ENCODE measurements around the gene TSEN54.
"Not testable (repeated sequence)": the region's sequence is repeated elsewhere in the genome, so short reads cannot be mapped to it uniquely, and the experiment has no call there.

Gene TSEN54

DNA sequence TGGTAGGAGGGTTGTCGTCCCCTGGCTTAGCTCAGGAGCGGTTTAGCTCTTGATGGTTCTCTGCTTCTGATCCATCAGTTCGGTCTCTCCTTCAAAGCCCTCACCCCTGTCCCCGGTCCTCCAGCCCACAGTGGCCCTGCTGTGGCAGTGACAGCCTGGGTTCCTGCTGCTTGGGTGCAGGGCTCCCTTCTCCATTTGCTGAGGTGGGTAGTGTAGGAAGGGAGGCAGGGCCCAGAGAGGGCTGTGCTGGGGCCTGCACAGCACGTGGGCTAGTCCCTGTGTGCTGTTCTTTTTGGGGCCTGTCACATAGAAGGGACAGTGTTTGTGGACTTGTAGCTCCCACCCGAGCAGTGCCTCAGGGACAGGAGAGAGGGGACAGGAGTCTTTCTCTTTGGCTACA, 41.6 kb upstream of the TSEN54 start:
- no peaks in the 10 kb centered on the region for H3K9me3 Mint-ChIP-seq

DNA sequence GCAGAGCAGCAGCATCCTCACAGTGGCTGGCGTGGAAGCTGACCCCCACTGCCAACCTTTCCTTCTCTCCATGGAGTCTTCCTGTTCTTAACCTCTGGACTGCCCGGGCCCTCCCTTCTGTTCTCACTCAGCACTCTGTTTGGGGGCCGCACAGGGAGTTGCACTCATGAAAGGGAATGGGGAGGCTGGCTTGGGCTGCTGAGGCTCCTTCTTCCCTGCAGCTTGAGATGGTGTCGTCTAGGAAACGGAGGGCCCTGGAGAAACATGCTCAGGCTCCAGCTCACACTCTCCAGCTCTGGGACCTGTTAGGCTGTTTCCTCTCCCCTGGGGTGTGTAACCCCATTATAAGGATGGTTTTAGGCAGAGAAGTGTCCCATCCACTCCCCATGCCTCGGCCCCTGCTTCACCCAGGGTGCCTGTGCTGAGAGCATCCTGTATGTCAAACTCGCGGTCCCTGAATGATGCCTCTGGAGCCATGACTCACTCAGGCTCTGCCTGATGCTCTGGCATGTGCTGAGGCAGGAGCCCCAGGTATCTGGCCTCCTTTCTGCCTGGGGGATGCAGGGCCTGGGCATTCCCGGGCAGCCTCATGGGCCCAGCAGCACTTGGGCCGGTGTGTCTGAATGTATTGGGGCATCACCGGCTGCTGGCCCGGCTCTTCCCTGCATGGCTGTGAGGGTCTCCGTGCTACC, 41.0 kb upstream of the TSEN54 start:
- Mint-ChIP-seq H3K27me3 (ENCODE audit: low read depth, poor library complexity) (no peaks in the 10 kb centered on the region), H3K4me1 (peaks cover 63% of the 10 kb centered on the region), H3K4me3 (no peak overlapping the region), H3K27ac (peak overlapping the region; percentile 84), H3K36me3 (ENCODE audit: low read depth) (peaks cover 19% of the 10 kb centered on the region), H3K9me3 (no peaks in the 10 kb centered on the region)
- TF ChIP-seq, protein P1, sequence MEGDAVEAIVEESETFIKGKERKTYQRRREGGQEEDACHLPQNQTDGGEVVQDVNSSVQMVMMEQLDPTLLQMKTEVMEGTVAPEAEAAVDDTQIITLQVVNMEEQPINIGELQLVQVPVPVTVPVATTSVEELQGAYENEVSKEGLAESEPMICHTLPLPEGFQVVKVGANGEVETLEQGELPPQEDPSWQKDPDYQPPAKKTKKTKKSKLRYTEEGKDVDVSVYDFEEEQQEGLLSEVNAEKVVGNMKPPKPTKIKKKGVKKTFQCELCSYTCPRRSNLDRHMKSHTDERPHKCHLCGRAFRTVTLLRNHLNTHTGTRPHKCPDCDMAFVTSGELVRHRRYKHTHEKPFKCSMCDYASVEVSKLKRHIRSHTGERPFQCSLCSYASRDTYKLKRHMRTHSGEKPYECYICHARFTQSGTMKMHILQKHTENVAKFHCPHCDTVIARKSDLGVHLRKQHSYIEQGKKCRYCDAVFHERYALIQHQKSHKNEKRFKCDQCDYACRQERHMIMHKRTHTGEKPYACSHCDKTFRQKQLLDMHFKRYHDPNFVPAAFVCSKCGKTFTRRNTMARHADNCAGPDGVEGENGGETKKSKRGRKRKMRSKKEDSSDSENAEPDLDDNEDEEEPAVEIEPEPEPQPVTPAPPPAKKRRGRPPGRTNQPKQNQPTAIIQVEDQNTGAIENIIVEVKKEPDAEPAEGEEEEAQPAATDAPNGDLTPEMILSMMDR (IDR thresholded peaks at IDR 0.05), result no peak
- DNase-seq, result no peak

More for the DNA sequence above, 41.6 kb upstream of the TSEN54 start:
- Mint-ChIP-seq H3K36me3 (ENCODE audit: low read depth) (peaks cover 19% of the 10 kb centered on the region), H3K4me3 (no peak overlapping the region), H3K27me3 (ENCODE audit: low read depth, poor library complexity) (no peaks in the 10 kb centered on the region), H3K27ac (peak overlapping the region; percentile 84), H3K4me1 (peaks cover 58% of the 10 kb centered on the region)
- no peak for DNase-seq
- TF ChIP-seq, protein P1 (IDR thresholded peaks at IDR 0.05), result no peak

DNA sequence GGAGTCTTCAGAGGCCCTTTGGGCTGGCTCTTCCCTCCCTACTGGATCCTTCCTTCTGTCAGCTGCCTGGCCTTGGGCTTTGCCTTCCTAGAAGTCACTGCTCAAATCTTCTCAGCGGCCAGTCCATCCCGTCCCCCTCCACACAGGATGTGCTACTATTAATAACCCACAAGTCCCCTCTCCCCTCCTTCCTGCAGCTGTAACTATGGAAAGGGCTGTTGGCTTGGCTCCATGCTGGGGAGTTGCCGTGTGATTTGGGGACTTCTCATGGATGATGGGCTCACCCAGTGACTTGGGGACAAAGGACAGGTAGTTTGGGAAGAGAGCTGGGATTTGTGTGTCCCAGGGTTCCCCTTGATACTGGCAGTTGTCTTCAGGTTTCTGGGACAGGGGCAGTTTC, 40.5 kb upstream of the TSEN54 start:
- peak overlapping the region; percentile 95 for H3K27ac Mint-ChIP-seq
- H3K27me3 Mint-ChIP-seq (ENCODE audit: low read depth, poor library complexity), result no peaks in the 10 kb centered on the region
- peaks cover 69% of the 10 kb centered on the region for H3K4me1 Mint-ChIP-seq
- TF ChIP-seq, protein P1 (IDR thresholded peaks at IDR 0.05), result no peak
- H3K4me3 Mint-ChIP-seq, result no peak overlapping the region
- H3K9me3 Mint-ChIP-seq, result no peaks in the 10 kb centered on the region
- DNase-seq, result no peak
- peaks cover 19% of the 10 kb centered on the region for H3K36me3 Mint-ChIP-seq (ENCODE audit: low read depth)

DNA sequence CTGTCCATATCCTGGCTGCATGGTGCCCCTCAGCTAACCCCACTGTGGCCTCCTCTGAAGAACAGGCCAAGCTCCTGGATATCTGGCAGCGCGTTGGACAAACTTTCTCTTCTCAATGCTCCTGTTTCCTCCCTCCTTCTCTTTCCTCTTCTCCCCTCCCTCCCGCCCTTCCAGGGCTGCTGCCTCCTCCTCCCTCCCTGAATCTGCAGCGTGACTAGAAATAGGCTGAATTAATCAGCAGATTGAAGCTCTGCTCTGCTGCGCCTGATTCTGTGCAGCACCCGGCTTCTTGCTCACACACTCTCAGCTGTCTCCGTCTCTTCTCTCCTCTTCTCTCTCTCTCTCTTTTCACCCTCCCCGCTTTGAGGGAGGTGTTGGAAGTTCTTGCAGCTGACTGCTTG, 40.1 kb upstream of the TSEN54 start:
- Mint-ChIP-seq H3K36me3 (ENCODE audit: low read depth) (peaks cover 19% of the 10 kb centered on the region), H3K4me3 (peak overlapping the region; percentile 21), H3K9me3 (no peaks in the 10 kb centered on the region), H3K27ac (peak overlapping the region; percentile 95), H3K4me1 (peaks cover 71% of the 10 kb centered on the region), H3K27me3 (ENCODE audit: low read depth, poor library complexity) (no peaks in the 10 kb centered on the region)
- TF ChIP-seq, protein P1 (IDR thresholded peaks at IDR 0.05), result no peak
- DNase-seq, result no peak

DNA sequence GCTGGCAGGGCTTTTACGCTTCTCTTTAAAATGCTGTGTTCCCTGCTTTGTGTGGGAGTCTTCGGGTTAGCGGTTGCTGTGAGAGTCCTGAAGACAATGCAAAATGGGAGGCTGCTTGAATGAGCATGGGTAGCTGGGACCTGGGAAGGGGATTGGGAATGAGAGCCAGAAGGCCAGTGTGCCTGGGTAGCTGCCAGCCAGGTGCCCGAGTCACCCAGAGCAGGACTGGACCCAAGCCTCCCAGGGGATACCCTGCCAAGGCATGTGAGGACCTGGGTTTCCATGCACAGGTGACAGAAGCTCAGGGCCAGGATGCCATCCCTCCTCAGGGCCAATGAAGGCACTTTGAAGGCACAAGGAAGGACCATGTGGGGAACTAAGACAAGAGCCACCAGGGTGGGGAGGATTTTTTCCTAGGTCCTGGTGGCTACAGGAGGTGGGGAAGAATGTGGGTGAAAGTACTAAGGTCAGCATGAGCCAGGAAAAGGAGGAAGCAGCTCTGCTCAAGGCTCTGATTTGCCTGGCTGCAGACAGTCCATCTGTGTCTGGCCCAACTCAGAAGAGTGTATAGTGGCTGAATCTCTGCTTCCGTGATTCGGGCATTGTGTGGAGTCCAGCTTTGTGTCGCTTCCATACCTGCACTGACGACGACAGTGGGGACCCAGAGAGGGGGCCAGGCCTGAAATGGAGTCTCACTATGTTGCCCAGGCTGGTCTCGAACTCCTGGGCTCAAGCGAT, 39.4 kb upstream of the TSEN54 start:
- peaks cover 71% of the 10 kb centered on the region for H3K4me1 Mint-ChIP-seq
- H3K27me3 Mint-ChIP-seq (ENCODE audit: low read depth, poor library complexity), result no peaks in the 10 kb centered on the region
- peak overlapping the region; percentile 95 for H3K27ac Mint-ChIP-seq
- H3K4me3 Mint-ChIP-seq, result peak overlapping the region; percentile 21
- no peaks in the 10 kb centered on the region for H3K9me3 Mint-ChIP-seq
- TF ChIP-seq, protein P1 (IDR thresholded peaks at IDR 0.05), result no peak
- no peak for DNase-seq
- peaks cover 16% of the 10 kb centered on the region for H3K36me3 Mint-ChIP-seq (ENCODE audit: low read depth)

DNA sequence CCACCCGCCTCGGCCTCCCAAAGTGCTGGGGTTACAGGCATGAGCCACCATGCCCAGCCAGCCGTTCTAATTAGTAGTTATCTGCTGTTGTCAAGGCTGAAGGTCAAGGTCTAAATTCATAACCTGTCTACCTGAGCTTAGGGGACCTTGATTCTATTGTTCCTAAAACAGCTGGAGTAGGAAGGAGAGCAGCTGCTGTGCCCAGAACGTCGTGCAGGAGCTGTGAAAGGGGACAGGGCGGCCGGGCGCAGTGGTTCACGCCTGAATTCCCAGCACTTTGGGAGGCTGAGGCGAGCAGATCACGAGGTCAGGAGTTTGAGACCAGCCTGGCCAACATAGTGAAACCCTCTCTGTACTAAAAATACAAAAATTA, 38.9 kb upstream of the TSEN54 start:
- H3K27ac Mint-ChIP-seq; DNase-seq; H3K9me3 Mint-ChIP-seq; H3K4me3 Mint-ChIP-seq; H3K27me3 Mint-ChIP-seq (ENCODE audit: low read depth, poor library complexity): not testable (repeated sequence)
- Mint-ChIP-seq H3K4me1 (peaks cover 71% of the 10 kb centered on the region), H3K36me3 (ENCODE audit: low read depth) (peaks cover 13% of the 10 kb centered on the region)

Data from nephron progenitor cell (in vitro differentiated cells).